IPS-15b (cell line): Measurements from ENCODE around the gene MMP13.

Source experiments
- H3K27me3 ChIP-seq: one replicate; pipeline ENCODE4 v1.6.1; 2013; ENCODE audit warnings: low read length; ENCODE audit not compliant: control insufficient read depth, insufficient read depth
- H3K36me3 ChIP-seq: one replicate; pipeline ENCODE4 v1.6.1; 2013; ENCODE audit warnings: low read length; ENCODE audit not compliant: control insufficient read depth, insufficient read depth
- H3K4me1 ChIP-seq: one replicate; pipeline ENCODE4 v1.6.1; 2013; ENCODE audit warnings: mild to moderate bottlenecking, low read length; ENCODE audit not compliant: control insufficient read depth, insufficient read depth
- H3K4me3 ChIP-seq: one replicate; pipeline ENCODE4 v1.5.1; 2013; ENCODE audit warnings: low read depth, low read length
- H3K9ac ChIP-seq: one replicate; pipeline ENCODE4 v1.6.1; 2013; ENCODE audit warnings: low read depth, mild to moderate bottlenecking, low read length
- H3K9me3 ChIP-seq: one replicate; pipeline ENCODE4 v1.6.1; 2013; ENCODE audit warnings: mild to moderate bottlenecking, low read length; ENCODE audit not compliant: control insufficient read depth, insufficient read depth

MMP13 gene

GRCh38 chr11:102933627-102934026 lies 21.9 kb downstream of the MMP13 start:
- Histone ChIP-seq H3K27me3 (no peaks in the 10 kb centered on the region), H3K4me1 (no peaks in the 10 kb centered on the region), H3K36me3 (no peaks in the 10 kb centered on the region)

GRCh38 chr11:102932678-102933077 lies 22.9 kb downstream of the MMP13 start:
- H3K9ac ChIP-seq, result no peak overlapping the region
- H3K4me3 ChIP-seq, result no peak overlapping the region
- H3K4me1 ChIP-seq, result no peaks in the 10 kb centered on the region
- no peaks in the 10 kb centered on the region for H3K9me3 ChIP-seq
- no peaks in the 10 kb centered on the region for H3K27me3 ChIP-seq
- H3K36me3 ChIP-seq, result no peaks in the 10 kb centered on the region

More at GRCh38 chr11:102933627-102934026, 21.9 kb downstream of the MMP13 start:
- H3K4me3 ChIP-seq, result no peak overlapping the region
- no peak overlapping the region for H3K9ac ChIP-seq
- no peaks in the 10 kb centered on the region for H3K9me3 ChIP-seq

- Histone ChIP-seq H3K27me3 (no peaks in the 10 kb centered on the region), H3K36me3 (no peaks in the 10 kb centered on the region), H3K4me3 (no peak overlapping the region), H3K4me1 (no peaks in the 10 kb centered on the region), H3K9me3 (no peaks in the 10 kb centered on the region), H3K9ac (no peak overlapping the region)
Measured at GRCh38 chr11:102930451-102930850, 25.1 kb downstream of the MMP13 start.

- H3K4me1 ChIP-seq, result no peaks in the 10 kb centered on the region
- no peaks in the 10 kb centered on the region for H3K36me3 ChIP-seq
- no peak overlapping the region for H3K9ac ChIP-seq
- H3K4me3 ChIP-seq, result no peak overlapping the region
- H3K27me3 ChIP-seq, result no peaks in the 10 kb centered on the region
- H3K9me3 ChIP-seq, result no peaks in the 10 kb centered on the region
Measured at GRCh38 chr11:102929972-102930371, 25.6 kb downstream of the MMP13 start.

GRCh38 chr11:102929166-102929565 lies 26.4 kb downstream of the MMP13 start:
- H3K4me1 ChIP-seq, result no peaks in the 10 kb centered on the region

GRCh38 chr11:102928247-102928646 lies 27.3 kb downstream of the MMP13 start:
- Histone ChIP-seq H3K27me3 (no peaks in the 10 kb centered on the region), H3K9me3 (no peaks in the 10 kb centered on the region), H3K4me1 (no peaks in the 10 kb centered on the region)

More at GRCh38 chr11:102929166-102929565, 26.4 kb downstream of the MMP13 start:
- Histone ChIP-seq H3K4me3 (no peak overlapping the region), H3K36me3 (no peaks in the 10 kb centered on the region), H3K9ac (no peak overlapping the region), H3K9me3 (no peaks in the 10 kb centered on the region), H3K27me3 (no peaks in the 10 kb centered on the region)

GRCh38 chr11:102927624-102927990 lies 27.9 kb downstream of the MMP13 start:
- H3K9ac ChIP-seq, result no peak overlapping the region
- no peaks in the 10 kb centered on the region for H3K4me1 ChIP-seq
- no peak overlapping the region for H3K4me3 ChIP-seq

More at GRCh38 chr11:102928247-102928646, 27.3 kb downstream of the MMP13 start:
- H3K9ac ChIP-seq, result no peak overlapping the region
- H3K4me3 ChIP-seq, result no peak overlapping the region
- H3K36me3 ChIP-seq, result no peaks in the 10 kb centered on the region

GRCh38 chr11:102926961-102927623 lies 28.4 kb downstream of the MMP13 start:
- no peak overlapping the region for H3K9ac ChIP-seq

More at GRCh38 chr11:102927624-102927990, 27.9 kb downstream of the MMP13 start:
- H3K36me3 ChIP-seq, result no peaks in the 10 kb centered on the region
- no peaks in the 10 kb centered on the region for H3K9me3 ChIP-seq
- no peaks in the 10 kb centered on the region for H3K27me3 ChIP-seq

GRCh38 chr11:102926517-102926916 lies 29.0 kb downstream of the MMP13 start:
- Histone ChIP-seq H3K27me3 (no peaks in the 10 kb centered on the region), H3K9me3 (no peaks in the 10 kb centered on the region), H3K36me3 (no peaks in the 10 kb centered on the region), H3K4me1 (no peaks in the 10 kb centered on the region), H3K9ac (no peak overlapping the region), H3K4me3 (no peak overlapping the region)

More at GRCh38 chr11:102926961-102927623, 28.4 kb downstream of the MMP13 start:
- Histone ChIP-seq H3K4me1 (no peaks in the 10 kb centered on the region), H3K4me3 (no peak overlapping the region), H3K27me3 (no peaks in the 10 kb centered on the region), H3K9me3 (no peaks in the 10 kb centered on the region), H3K36me3 (no peaks in the 10 kb centered on the region)

- no peaks in the 10 kb centered on the region for H3K9me3 ChIP-seq
- H3K9ac ChIP-seq, result no peak overlapping the region
- no peaks in the 10 kb centered on the region for H3K4me1 ChIP-seq
- H3K4me3 ChIP-seq, result no peak overlapping the region
- H3K36me3 ChIP-seq, result no peaks in the 10 kb centered on the region
- H3K27me3 ChIP-seq, result no peaks in the 10 kb centered on the region
Measured at GRCh38 chr11:102925988-102926387, 29.5 kb downstream of the MMP13 start.

GRCh38 chr11:102924851-102925380 lies 30.6 kb downstream of the MMP13 start:
- Histone ChIP-seq H3K9me3 (no peaks in the 10 kb centered on the region), H3K27me3 (no peaks in the 10 kb centered on the region), H3K36me3 (no peaks in the 10 kb centered on the region), H3K4me3 (no peak overlapping the region), H3K4me1 (no peaks in the 10 kb centered on the region), H3K9ac (no peak overlapping the region)

GRCh38 chr11:102921587-102922220 lies 33.8 kb downstream of the MMP13 start:
- Histone ChIP-seq H3K36me3 (no peaks in the 10 kb centered on the region), H3K9ac (no peak overlapping the region), H3K9me3 (no peaks in the 10 kb centered on the region), H3K4me1 (no peaks in the 10 kb centered on the region), H3K27me3 (no peaks in the 10 kb centered on the region), H3K4me3 (no peak overlapping the region)
